Measurements from ENCODE around the gene SETDB2.

The SETDB2 gene

DNA sequence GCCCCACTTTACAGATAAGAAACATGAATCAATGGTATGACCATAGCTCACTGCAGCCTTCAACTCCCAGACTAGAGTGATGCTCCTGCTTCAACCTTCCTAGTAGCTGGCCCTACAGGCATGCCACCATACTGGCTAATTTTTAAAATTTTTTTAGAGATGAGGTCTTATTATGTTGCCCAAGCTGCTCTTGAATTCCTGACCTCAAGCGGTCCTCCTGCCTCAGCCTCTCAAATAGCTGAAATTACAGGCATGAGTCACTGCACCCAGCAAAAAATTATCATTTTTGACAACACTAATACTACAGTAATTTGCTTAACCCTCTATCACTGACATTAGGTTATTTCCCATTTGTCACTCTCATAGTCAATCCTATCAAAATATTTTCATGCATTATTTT, 15.0 kb upstream of the SETDB2 start:
- DNase-seq: no peak

DNA sequence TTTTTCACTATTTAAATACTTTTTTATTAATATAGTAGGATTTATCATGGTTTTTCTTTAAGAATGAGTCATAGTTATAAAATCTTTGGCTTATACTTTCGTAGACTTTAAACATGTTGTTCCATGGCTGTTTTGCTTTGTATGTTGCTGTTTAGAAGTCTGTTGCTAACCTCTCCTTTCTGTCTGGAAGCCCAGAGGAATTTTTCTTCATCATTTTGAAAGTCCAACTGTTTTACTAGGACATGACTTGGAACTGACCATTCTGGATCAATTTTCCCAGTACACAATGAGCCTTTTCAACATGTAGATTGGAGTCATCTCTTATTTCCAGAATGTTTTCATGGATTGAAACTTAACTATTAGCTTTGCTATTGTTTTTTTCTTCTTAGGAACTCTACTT, 8.1 kb upstream of the SETDB2 start:
- no peak for DNase-seq

DNA sequence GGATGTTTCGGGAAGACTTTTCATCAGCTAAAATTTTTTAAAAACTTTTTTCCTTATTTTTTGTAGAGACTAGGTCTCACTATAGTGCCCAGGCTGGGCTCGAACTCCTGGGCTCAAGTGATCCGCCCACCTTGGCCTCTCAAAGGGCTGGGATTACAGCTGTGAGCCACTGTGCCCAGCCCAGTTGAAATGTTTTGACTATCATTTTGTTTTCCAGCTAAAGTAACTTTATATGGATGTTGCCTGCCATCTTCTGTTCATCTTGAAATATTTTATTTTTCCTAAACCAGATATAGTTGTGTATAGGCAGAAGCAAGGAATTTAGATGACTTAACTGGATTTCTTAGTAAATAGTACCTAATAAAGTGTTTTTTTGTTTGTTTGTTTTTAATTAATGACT, 7.2 kb upstream of the SETDB2 start:
- no peak for DNase-seq

DNA sequence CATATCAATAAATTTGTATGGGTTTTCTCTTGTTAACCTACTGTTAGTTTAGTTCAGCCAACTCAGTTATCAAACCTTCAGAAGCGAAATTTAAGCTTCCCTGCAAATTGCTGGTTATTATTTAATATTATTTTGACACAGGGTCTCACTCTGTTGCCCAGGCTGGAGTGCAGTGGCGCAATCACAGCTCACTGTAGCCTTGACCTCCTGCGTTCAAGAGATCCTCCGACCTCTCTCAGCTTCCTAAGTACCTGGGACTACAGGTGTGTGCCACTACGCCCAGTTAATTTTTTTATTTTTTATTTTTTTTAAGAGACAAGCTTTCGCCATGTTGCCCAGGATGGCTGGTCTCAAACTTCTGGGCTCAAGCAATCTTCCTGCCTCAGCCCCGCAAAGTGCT, 6.4 kb upstream of the SETDB2 start:
- DNase-seq: no peak

DNA sequence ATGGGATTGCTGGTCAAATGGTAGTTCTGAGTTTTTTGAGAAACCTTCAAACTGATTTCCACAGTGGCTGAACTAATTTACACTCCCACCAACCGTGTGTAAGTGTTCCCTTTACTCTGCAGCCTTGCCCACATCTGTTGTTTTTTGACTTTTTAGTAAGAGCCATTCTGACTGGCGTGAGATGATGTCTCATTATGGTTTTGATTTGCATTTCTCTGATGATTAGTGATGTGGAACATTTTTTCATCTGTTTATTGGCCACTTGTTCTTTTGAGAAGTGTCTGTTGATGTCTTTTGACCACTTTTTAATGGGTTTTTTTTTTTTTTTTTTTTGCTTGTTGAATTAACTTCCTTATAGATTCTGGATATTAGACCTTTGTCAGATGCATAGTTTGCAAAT, 4.5 kb upstream of the SETDB2 start:
- DNase-seq: no peak

DNA sequence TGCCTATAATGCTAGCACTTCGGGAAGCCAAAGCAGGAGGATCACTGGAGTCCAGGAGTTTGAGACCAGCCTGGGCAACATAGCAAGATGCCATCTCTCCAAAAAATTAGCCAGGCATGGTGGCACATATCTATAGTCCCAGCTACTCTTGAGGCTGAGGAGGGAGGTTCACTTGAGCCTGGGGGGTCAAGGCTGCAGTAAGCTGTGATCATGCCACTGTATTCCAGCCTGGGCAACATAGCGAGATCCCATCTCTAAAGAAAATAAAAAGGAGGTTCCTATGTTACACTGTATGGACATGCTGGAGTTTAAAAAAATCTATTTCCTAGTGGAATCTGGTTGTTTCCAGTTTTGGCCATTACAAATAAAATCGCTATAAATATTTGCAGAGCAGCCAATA, 2.8 kb upstream of the SETDB2 start:
- no peak for DNase-seq

DNA sequence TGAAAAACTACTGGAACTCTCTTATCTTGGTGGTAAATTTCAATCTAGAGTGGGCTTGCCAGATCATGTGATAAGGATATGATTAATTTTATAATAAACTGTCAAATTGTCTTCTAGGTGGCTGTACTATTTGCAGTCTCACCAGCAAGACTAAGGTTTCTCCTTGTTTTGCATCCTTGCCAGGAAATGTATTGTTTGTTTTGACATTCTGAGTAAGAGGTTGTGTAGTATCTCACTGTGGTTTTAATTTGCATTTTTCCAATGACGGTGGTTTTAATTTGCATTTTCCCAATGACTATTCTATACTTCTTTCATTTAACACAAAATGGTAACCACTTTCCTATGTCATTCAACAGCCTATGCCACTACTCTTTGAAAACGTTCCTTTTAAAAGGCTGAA, 2.2 kb upstream of the SETDB2 start:
- no peak for DNase-seq

DNA sequence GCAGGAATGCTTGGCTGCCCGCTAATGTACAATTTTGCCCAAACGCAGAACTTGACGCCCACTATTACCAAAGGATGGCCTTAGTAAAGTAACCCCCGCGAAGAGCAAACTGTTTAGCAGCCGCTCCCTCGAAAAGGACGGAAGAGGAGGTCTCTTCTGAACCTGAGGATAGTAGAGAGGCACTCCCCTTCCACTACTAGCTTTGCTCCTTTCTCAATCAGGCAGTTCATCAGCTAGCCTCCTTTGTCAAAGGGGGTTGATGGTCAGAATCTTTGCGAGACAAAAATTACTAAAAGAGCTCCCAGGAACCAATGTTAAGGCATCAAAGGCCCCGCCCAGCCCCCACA, 744 bp upstream of the SETDB2 start:
- peak; percentile 34 for DNase-seq

DNA sequence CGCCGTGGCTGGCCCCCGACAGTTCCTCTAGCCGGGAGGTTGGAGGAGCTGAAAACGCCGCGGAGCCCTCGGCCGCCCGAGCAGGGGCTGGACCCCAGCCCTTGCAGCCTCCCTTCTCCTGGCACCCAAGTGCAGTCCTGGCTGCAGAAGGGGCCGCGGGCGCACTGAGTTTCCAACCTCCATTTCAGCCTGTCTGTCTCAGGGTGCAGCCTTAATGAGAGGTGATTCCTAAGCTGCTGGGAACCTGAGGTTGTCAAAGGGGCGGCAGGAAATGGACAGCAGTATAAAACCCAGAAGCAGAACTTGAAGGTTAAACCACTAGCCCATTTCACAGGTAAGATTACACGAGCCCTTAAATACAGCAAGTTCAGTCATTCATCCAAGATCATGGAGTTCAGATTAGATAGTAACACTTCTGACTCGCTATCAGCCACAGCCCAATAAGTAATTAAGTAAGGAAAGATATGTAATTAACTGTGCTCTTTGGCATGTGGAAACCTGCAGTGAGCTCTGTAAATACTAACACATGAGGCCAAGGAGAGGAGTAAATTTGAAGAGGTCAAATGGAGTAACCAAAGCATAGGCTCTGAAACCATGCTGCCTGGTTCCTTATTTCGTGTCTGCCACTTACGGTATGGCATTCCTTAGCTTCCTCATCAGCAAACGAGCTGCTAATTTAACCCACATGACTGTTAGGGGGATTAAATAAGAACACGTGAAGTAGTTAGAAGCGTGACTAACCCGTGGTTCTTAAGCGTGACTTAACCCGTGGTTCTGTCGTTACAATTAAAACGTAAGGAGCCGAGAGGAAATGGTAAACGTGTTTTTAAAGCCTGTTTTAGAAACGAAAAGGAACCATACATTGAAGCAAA, 686 bp downstream of the SETDB2 start:
- DNase-seq: peak; percentile 78

DNA sequence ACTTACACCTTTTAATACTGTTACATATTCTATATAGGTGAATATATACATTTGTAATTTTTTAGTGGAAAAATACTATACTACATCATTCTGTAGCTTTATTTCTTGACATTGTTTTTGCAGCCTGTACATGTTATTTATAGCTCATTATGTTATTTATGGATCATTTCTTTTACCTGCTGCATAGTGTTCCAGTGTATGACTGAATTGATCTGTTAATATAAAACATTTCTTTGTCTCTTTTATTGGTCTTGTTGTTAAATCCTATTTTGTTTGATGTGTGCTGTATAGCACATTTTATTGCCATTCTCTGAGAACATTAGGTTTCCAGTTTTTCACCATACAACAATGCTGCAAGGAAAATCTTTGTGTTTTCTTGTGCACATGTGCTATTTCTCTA, 2.4 kb downstream of the SETDB2 start:
- no peak for DNase-seq

DNA sequence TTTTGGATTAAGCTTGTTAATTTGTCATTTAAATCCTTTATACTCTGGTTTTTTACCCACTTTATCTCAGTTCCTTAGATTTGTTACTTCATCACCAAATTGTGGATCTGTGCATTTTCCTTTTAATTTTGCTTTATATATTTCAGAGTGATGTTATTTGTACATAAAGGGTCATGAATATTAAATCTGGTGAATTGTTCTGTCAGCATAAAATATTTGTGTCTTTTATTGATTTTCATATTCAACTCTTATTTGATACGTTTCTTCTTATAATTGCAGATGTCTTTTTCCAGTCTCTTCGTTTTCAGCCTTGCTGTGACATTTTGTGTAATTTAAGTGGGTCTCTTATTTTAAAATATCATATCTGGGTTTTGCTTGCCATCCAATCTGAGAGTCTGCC, 4.7 kb downstream of the SETDB2 start:
- DNase-seq: no peak

DNA sequence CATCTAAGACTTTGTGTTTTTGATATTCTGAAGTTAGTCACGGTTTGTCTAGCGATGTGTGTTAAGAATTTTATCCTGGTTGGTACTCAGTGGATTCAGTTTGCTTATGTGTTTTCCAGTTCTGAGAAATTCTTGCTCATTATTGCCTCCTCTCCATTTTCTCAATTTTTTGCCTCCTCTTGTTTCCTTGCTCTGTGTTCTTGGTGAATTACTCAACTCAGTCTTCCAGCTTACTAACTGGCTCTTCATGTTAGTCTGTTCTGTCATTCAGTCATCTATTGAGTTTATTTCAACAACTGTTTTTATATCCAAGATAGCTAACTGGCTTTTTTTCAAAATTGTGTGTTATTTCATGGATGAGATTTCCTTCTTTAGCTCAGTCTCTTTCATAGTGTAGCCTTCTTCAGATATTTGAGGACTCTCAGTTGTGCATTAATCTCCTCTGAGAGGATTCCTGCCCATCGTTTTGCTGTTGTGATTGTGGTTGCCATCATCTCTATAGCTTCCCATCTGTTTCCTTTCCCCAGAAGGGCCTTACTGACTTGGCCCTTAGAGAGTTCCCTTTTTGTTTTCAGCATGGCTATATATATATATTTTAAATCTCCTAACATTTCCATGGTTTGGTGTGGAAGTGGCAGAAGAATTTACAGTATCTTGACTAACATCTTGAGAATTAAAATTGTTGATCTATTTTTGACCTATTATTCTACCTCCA, 6.2 kb downstream of the SETDB2 start:
- DNase-seq: no peak

DNA sequence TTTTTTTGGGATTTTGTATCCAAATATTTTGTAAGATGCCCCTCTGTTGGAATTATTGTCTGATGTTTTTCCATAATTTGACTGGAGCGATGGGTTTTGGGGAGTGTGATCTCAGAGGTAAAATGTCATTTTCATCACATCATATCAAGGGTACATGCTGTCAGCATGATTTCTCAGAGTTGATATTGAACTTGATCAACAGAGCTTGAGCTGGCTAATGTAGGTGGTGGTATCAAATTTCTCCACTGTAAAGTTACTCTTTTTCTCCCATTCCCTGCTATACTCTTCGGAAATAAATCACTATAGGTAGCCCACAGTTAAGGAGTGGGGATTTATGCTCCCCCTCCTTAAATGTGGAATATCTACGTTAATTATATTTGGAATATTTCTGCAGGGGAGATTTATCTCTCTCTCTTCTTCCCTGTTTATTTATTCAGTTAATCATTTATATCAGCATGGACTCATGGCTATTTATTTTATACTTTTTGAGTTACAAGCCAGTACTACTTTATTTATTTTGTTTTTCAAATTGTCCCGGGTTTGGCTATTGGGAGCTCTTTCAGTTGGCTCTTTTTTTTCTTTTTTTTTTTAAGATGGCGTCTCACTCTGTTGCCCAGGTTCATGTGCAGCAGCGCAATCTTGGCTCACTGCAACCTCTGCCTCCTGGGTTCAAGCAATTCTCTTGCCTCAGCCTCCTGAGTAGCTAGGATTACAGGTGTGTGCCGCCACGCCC, 8.8 kb downstream of the SETDB2 start:
- no peak for DNase-seq

DNA sequence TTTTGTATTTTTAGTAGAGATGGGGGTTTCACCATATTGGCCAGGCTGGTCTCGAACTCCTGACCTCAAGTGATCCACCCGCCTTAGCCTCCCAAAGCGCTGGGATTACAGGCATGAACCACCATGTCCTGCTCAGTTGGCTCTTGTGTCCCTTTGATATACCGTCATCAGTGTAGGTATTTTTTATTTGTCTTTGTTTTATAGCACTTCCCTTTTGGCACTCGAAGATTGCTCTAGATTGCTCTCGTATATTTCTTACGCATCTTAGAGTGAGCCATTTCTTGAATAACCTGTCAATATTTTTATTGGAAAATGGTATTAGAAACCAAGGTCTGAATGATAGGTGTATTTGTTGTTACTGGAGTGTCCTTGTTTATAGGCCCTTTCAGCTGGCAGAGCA, 9.4 kb downstream of the SETDB2 start:
- DNase-seq: no peak

DNA sequence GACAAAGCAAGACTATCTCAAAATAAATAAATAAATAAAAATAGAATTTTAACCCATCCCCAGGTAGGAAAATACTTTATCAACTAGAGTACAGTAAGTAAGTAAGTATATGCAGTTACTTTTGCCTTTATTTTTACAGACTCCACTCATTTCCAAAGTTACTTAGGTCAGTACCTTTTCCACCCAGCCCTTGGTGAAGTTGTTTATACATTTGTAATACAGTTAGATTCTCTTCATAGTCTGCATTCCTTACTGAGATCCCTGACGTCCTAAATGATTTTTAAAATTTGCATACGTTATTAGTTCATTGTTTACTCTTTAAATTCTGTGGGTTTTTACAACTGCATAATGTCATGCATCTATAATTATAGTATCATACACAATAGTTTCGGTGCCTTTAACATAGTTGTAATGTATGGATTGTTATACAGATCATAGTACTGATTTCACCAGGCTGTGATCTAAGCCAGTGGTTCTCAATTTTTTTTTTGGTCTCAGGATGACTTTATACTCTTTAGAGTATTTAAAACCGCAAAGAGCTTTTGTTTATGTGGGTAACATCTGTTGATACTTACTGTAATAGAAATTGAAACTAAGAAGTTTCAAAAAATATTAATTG, 10.4 kb downstream of the SETDB2 start:
- DNase-seq: peak; percentile 44

DNA sequence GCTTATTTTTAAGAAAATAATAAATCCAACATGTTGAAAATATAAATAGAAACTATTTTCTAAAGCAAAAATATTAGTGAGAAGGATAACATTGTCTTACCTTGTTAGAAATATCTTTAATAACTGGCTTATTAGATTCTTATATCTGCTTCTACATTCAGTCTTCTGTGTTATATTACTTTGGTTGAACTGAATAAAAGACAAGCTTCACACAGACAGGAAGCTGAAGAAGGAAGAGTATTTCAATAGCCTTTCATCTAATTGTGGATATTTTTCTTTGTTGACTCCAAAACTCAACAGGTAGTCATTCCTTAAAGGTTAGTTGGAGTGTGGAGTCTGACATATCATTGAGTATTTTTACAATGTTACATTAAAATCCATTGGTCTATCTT, 10.9 kb downstream of the SETDB2 start:
- no peak for DNase-seq

DNA sequence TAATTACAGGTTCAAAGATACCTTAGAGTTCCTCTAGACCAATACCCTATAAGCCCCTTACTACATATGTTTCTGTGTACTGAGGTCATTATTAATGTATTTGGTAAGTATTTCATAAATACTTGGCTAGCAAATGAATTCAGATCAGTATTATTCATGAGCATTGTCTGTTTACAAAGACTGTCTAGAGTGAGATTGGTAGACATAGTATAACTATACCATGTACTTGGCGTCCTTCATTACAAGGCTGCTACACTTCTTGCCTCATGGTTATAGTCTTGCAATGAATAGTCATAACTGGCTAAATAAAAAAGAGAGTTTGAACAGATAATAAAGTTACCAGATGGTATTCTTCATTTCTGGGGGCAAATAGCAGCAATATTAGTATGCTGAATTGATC, 12.1 kb downstream of the SETDB2 start:
- DNase-seq: no peak

DNA sequence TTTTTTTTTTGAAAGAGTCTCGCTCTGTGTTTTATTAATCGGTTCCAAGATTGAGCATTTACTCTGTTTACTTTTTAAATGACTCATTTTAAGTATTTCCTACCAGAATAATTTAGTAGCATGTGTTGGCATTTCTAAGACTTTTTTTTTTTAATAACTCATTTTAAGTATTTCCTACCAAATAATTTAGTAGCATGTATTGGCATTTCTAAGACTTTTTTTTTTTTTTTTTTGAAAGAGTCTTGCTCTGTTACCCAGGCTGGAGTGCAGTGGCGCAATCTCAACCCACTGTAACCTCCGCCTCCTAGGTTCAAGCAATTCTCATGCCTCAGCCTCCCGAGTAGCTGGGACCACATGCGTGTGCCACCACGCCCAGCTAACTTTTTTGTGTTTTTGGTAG, 13.1 kb downstream of the SETDB2 start:
- DNase-seq: no peak

DNA sequence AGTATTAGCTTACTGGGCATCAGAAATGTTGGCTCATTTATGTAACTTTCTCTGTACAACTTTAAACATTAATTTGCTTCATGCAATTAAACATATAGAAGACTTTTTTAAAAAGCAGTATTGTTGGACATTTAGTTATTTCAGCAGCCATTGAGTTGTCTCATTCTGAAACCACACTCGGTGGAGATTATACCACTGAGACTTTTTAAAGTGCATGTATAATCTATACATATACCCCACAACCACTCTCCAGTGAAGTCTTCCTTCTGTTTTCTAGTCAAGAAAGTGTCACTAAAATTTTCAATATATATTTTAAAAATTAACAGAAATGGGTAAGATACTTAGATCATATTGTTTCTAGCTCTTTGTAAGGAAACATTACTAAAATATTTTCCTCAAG, 15.5 kb downstream of the SETDB2 start:
- no peak for DNase-seq

DNA sequence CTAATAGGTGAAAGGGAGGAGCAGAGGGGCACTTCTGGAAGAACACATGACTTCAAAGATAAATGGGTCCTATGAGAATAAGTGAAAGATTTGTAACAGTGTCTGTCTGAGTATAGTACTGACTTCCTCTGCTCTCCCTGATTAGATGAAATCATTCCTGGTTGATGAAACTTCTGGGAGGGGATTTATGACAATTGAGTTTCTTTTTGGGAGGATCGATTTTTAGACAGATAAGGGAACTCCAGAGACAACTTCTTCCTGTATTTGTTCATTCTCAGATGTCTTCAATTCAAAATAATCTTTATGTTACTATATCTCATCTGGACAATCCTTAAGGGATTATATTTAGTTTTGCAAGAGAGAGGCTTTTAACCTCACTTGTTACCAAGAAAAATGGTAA, 20.0 kb downstream of the SETDB2 start:
- no peak for DNase-seq

DNA sequence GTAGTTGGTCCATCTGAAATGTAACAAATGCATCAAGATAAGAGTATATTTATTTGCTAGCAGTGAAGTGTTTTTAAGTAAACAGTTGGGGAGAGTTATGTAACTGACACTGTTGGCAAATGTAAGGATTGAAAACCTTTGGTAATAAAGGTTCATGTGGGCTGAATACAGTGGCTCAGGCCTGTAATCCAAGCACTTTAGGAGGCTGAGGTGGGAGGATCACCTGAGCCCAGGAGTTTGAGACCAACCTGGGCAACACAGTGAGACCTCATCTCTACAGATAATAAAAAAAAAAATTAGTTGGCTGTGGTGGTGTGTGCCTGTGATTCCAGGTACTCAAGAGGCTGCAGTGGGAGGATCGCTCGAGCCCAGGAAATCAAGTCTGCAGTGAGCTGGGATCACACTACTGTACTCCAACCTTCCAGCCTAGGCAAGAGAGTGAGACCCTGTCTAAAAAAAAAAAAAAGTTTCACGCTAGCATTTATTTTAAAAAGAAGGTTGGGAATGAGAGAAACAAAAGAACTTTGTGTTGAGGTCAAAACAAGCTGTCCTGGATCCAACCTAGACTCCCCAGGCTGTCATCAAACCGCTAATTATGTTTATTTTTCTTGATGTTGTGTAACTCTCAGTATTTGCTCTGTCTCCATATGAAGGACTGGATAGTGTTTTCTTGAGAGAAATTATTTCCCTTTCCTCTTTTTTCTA, 20.7 kb downstream of the SETDB2 start:
- no peak for DNase-seq

DNA sequence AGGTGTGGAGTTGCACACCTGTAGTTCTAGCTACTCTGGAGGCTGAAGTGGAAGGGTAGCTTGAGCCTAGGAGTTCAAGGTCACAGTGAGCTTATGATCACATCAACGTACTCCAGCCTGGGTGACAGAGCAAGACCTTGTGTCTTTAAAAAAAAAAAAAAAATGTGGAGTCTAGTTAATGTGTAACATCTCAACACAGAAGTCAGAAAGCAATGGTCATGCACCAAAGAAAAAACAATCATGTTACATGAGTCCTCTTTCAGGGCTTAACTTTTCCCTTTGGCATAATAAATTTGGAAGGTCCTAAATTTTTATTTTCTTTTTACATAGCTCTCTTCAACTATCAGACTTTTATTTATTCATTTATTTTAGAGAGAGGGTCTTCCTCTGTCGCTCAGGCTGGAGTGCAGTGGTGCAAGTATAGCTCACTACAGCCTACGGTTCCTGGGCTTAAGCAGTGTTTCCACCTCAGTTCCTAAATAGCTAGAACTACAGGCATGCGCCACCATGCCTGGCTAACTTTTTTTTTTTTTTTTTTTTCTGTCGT, 22.3 kb downstream of the SETDB2 start:
- DNase-seq: no peak

DNA sequence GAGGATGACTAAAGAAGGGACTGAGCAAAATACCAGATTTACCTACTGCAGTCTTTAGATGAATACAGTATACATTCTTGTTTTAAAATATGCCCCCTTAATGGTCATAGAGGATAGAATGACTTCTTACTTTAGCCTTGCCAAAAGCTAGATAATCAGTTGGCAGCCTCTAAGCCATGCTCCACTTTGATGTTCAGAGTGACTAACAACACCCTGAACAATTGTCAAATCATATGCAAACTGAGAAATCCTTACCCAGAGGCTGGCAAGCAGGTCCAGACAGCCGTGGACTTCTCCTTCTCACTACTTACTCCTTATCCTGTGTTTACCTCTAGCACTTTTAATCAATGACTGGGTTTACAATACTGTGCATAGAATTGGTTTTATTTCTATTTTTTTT, 28.1 kb downstream of the SETDB2 start:
- DNase-seq: no peak
